Endodermal cell (in vitro differentiated cells): Measurements from ENCODE around the gene MAPK8IP3. TPM values are rescaled to one million over a fixed set of nuclear protein-coding genes. Genes with fewer than 3 reads are reported as not detected.
A peak's percentile ranks its signal among the peaks of the same experiment; 100 is the strongest.

ENCODE experiments used
- DNase-seq: peaks from one replicate; pipeline ENCODE4 v3.0.0-alpha.2; 2017
- H3K27ac ChIP-seq: 2 replicates; pipeline ENCODE4 v1.5.1; 2013; ENCODE audit warnings: mild to moderate bottlenecking, low read depth, low read length, moderate library complexity
- H3K27me3 ChIP-seq: 2 replicates; pipeline ENCODE4 v1.6.1; 2013; ENCODE audit warnings: mild to moderate bottlenecking, low read length, moderate library complexity; ENCODE audit not compliant: insufficient read depth, control insufficient read depth, poor library complexity, severe bottlenecking
- H3K36me3 ChIP-seq: 2 replicates; pipeline ENCODE4 v1.7.0; 2013; ENCODE audit warnings: mild to moderate bottlenecking, low read length, moderate library complexity; ENCODE audit not compliant: control insufficient read depth, insufficient read depth
- H3K4me1 ChIP-seq: one replicate; pipeline ENCODE4 v1.7.0; 2013; ENCODE audit warnings: low read length; ENCODE audit not compliant: control insufficient read depth, insufficient read depth
- H3K4me3 ChIP-seq: 2 replicates; pipeline ENCODE4 v1.5.1; 2013; ENCODE audit warnings: mild to moderate bottlenecking, low read length, moderate library complexity
- H3K9ac ChIP-seq: 2 replicates; pipeline ENCODE4 v1.6.1; 2013; ENCODE audit warnings: mild to moderate bottlenecking, low read length, moderate library complexity; ENCODE audit not compliant: poor library complexity, severe bottlenecking; ENCODE audit errors: extremely low read depth
- H3K9me3 ChIP-seq: 2 replicates; pipeline ENCODE4 v1.6.1; 2013; ENCODE audit warnings: mild to moderate bottlenecking, low read length, moderate library complexity; ENCODE audit not compliant: control insufficient read depth
- H3K27ac Mint-ChIP-seq: 2 replicates; pipeline ENCODE4 v1.8.0; 2020; ENCODE audit warnings: mixed read lengths
- H3K27me3 Mint-ChIP-seq: 2 replicates; pipeline ENCODE4 v1.8.0; 2021; ENCODE audit warnings: mild to moderate bottlenecking, mixed read lengths; ENCODE audit not compliant: insufficient read depth
- H3K36me3 Mint-ChIP-seq: 2 replicates; pipeline ENCODE4 v1.8.0; 2020; ENCODE audit warnings: low read depth, mixed read lengths
- H3K4me1 Mint-ChIP-seq: 2 replicates; pipeline ENCODE4 v1.8.0; 2020; ENCODE audit warnings: mixed read lengths
- H3K4me3 Mint-ChIP-seq: 2 replicates; pipeline ENCODE4 v1.8.0; 2020; ENCODE audit warnings: mild to moderate bottlenecking, moderate library complexity, mixed read lengths
- H3K9me3 Mint-ChIP-seq: 2 replicates; pipeline ENCODE4 v1.8.0; 2020; ENCODE audit warnings: mild to moderate bottlenecking, mixed read lengths
- CTCF ChIP-seq: fragments of 200-600 bp; sonication (generic); conservative IDR thresholded peaks from 2 replicates; pipeline ENCODE4 v1.5.0; 2021; ENCODE audit warnings: antibody characterized with exemption, mild to moderate bottlenecking
- WGBS, 2 experiments: methylation state at CpG; one replicate each; pipeline versions ENCODE4 v1.1.5 to v1.1.7; 2013; ENCODE audit warnings: missing lambda C conversion rate in 2 of 2, mixed read lengths in 1 of 2; ENCODE audit not compliant: insufficient coverage in 1 of 2, insufficient read length in 1 of 2; 5-methylcytosine and 5-hydroxymethylcytosine counted together
- total RNA-seq, 2 donors: library from RNA; stranded (reverse); fragmentation: NEBNext Ultra II Directional in 1 of 2; extraction: Animal tissue kit (Norgen Biotek cat#: 25700) in 1 of 2; gene quantifications; 2 replicates in 1 of 2; 3 replicates in 1 of 2; pipeline ENCODE4 v1.2.1, GENCODE V29; 2021

Gene MAPK8IP3
- total RNA-seq, 2 donors from 2014 or later, result 76.0 to 84.0 TPM

- Mint-ChIP-seq H3K4me1 (no peaks in the 10 kb centered on the region), H3K4me3 (no peak overlapping the region), H3K27ac (peak overlapping the region; percentile 77), H3K9me3 (peaks cover 1% of the 10 kb centered on the region), H3K36me3 (peaks cover 33% of the 10 kb centered on the region), H3K27me3 (no peaks in the 10 kb centered on the region)
- no peak for DNase-seq
- no peaks in the 10 kb centered on the region for H3K4me1 ChIP-seq
- no peaks in the 10 kb centered on the region for H3K9me3 ChIP-seq
- no peak overlapping the region for H3K9ac ChIP-seq
- H3K27ac ChIP-seq, result peak overlapping the region; percentile 73
- no peak overlapping the region for H3K4me3 ChIP-seq
- no peaks in the 10 kb centered on the region for H3K27me3 ChIP-seq
- no peak for TF ChIP-seq CTCF
- WGBS, 2 experiments, result 90 to 93% methylated on average over 15 to 29 of the region's 29 CpGs
- H3K36me3 ChIP-seq, result peaks cover 22% of the 10 kb centered on the region
Observed at GRCh38 chr16:1745900-1746692, 40.1 kb downstream of the MAPK8IP3 start.

DNA sequence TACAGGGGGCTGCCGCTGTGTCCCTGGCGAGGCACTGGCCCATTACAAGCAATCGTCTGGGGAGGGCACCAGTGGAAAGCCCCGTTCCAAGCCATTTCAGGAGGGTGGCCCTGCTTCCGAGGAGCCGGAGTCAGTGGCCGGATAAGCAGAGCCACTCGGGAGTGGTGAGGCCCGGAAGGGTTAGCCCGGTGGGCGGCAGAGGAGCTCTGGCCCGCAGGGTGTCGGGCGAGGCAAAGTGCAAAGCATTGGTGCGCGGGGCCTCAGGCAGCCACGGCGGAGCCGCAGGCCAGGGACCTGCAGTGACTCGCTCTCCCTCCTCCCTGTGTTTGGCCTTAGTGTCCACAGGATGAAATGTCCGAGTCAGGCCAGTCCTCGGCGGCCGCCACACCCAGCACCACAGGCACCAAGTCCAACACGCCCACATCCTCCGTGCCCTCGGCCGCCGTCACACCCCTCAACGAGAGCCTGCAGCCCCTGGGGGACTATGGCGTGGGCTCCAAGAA is 40.7 kb downstream of the MAPK8IP3 start:
- Histone ChIP-seq H3K4me1 (no peaks in the 10 kb centered on the region), H3K9me3 (no peaks in the 10 kb centered on the region), H3K9ac (no peak overlapping the region), H3K4me3 (no peak overlapping the region), H3K27ac (peak overlapping the region; percentile 38), H3K27me3 (no peaks in the 10 kb centered on the region), H3K36me3 (peaks cover 23% of the 10 kb centered on the region)
- no peak for TF ChIP-seq CTCF
- Mint-ChIP-seq H3K4me3 (no peak overlapping the region), H3K27me3 (no peaks in the 10 kb centered on the region), H3K36me3 (peaks cover 36% of the 10 kb centered on the region), H3K27ac (no peak overlapping the region), H3K4me1 (no peaks in the 10 kb centered on the region), H3K9me3 (no peaks in the 10 kb centered on the region)
- 96 to 100% methylated on average over 11 to 31 of the region's 31 CpGs for WGBS, 2 experiments
- no peak for DNase-seq

DNA sequence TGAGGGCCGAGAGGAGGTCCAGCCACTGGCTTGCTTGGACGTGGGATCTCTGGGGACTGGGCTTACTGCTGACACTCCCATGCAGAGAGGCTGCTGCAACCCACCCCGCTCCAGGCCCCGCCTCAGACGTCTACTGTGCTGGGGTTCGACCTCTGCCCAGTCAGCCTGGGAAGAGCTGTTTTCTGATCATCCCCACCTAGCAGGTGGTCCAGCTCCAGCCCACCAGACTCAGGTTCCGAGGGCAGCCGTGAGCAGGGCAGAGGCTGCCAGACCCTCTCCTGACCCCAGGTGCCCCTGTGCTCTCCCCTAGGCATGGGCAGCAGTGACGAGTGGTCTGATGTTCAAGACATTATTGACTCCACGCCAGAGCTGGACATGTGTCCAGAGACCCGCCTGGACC is 41.9 kb downstream of the MAPK8IP3 start:
- no peak overlapping the region for H3K27ac Mint-ChIP-seq
- Histone ChIP-seq H3K27ac (no peak overlapping the region), H3K9ac (no peak overlapping the region), H3K4me3 (no peak overlapping the region), H3K9me3 (no peaks in the 10 kb centered on the region), H3K27me3 (no peaks in the 10 kb centered on the region), H3K4me1 (no peaks in the 10 kb centered on the region), H3K36me3 (peaks cover 32% of the 10 kb centered on the region)
- no peak overlapping the region for H3K4me3 Mint-ChIP-seq
- 89 to 94% methylated on average over 9 to 11 of the region's 11 CpGs for WGBS, 2 experiments
- no peaks in the 10 kb centered on the region for H3K9me3 Mint-ChIP-seq
- H3K36me3 Mint-ChIP-seq, result peaks cover 45% of the 10 kb centered on the region
- no peak for DNase-seq
- H3K4me1 Mint-ChIP-seq, result no peaks in the 10 kb centered on the region
- TF ChIP-seq CTCF, result no peak
- H3K27me3 Mint-ChIP-seq, result no peaks in the 10 kb centered on the region
